ENCODE data around the gene FASLG.

DNA sequence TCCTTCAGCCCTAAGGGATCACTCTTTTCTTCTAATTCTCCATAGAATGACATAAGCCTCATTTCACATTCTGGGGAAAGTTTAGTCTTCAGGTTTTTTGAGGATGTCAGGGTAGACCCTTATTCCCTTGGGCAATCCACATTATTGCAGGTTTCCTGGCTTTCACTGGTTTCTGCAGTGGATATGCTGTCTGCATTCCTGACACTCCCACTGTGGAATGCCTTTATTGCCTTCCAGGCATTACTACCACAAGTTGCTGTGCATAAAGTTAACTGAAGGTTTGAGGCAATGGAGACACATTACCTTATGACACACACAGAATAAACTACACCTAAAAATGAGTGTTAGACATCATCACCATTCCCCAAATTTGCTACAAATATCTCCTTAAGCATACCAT is 12.7 kb downstream of the FASLG start:
- no peak for TF ChIP-seq SP1 (IDR thresholded peaks at IDR 0.05)
- no peak for TF ChIP-seq SUZ12 (IDR thresholded peaks at IDR 0.05)
- no peak for TF ChIP-seq TARDBP (IDR thresholded peaks at IDR 0.05)
- no peak for TF ChIP-seq NFRKB (IDR thresholded peaks at IDR 0.05)
